Left lung (tissue), 10 donors: Measurements from ENCODE around the gene ASIP. TPM values are rescaled to one million over a fixed set of nuclear protein-coding genes. Genes with fewer than 3 reads are reported as not detected.
"Not testable (repeated sequence)": the region's sequence is repeated elsewhere in the genome, so short reads cannot be mapped to it uniquely, and the experiment has no call there.

Experiments
- ATAC-seq: fragments of 200-7000 bp; cut with Tn5 transposase; one replicate; pipeline ENCODE4 v1.9.1; 2020; ENCODE audit warnings: moderate library complexity
- DNase-seq, 4 donors: peaks; one replicate each; pipeline ENCODE4 v3.0.0-alpha.2; 2013 to 2020
- H3K27ac ChIP-seq, 2 donors: fragments of 200-600 bp; sonication (generic) in 1 of 2; one replicate each; pipeline versions ENCODE4 v1.5.0 to v1.8.0; 2020 to 2021
- H3K27me3 ChIP-seq, 2 donors: fragments of 200-600 bp; sonication (generic) in 1 of 2; one replicate each; pipeline versions ENCODE4 v1.5.0 to v1.8.0; 2020 to 2021
- H3K36me3 ChIP-seq, 2 donors: fragments of 200-600 bp; sonication (generic) in 1 of 2; one replicate each; pipeline versions ENCODE4 v1.5.0 to v1.8.0; 2020 to 2021
- H3K4me1 ChIP-seq, 2 donors: fragments of 200-600 bp; one replicate each; pipeline ENCODE4 v1.8.0; 2021
- H3K4me3 ChIP-seq, 2 donors: fragments of 200-600 bp; sonication (generic) in 1 of 2; one replicate each; pipeline versions ENCODE4 v1.5.0 to v1.8.0; 2020 to 2021; ENCODE audit warnings: mild to moderate bottlenecking in 1 of 2
- H3K9me3 ChIP-seq, 2 donors: fragments of 200-600 bp; sonication (generic) in 1 of 2; one replicate each; pipeline versions ENCODE4 v1.5.0 to v1.8.0; 2020 to 2021
- CTCF ChIP-seq, 2 donors: fragments of 200-600 bp; sonication (generic) in 1 of 2; IDR thresholded peaks; one replicate each; pipeline versions ENCODE4 v1.5.0 to v1.8.0; 2021; ENCODE audit warnings: antibody characterized with exemption in 2 of 2
- intact Hi-C, 2 donors: fragments of 100-400 bp; cut with DNase I; formaldehyde crosslinking; loops; one replicate each; pipeline versions ENCODE4 v1.11.2 to v1.14.2; 2022
- polyA plus RNA-seq, 6 donors: library from polyadenylated mRNA; unstranded; fragments of 120-200 nt; gene quantifications; one replicate each; pipeline ENCODE4 v1.2.1, GENCODE V29; 2013; ENCODE audit not compliant: insufficient read length in 6 of 6
- total RNA-seq, 2 donors: library from RNA; stranded (reverse); fragmentation: NEBNext Ultra II Directional; extraction: Animal tissue kit (Norgen Biotek cat#: 25700); gene quantifications; one replicate each; pipeline ENCODE4 v1.2.1, GENCODE V29; 2021
- donor health status: DM: no; HTN: yes; CAD: no.
- donor health status: DM: no; HTN: no; CAD: no.

Gene ASIP
- total and polyA plus RNA-seq, 8 donors = 0.29 to 0.79 (median 0.36) TPM; not detected in 4

GRCh38 chr20:34282041-34282440 lies 40.8 kb downstream of the ASIP start:
- H3K9me3 ChIP-seq = no peaks in the 10 kb centered on the region
- no peak overlapping the region for H3K27ac ChIP-seq
- TF ChIP-seq CTCF (IDR thresholded peaks at IDR 0.05) = no peak
- peaks cover 0 to 100% of the 10 kb centered on the region in 2 donors for H3K36me3 ChIP-seq
- intact Hi-C loops = no loop called here
- no peak for ATAC-seq
- no peak for DNase-seq
- no peak overlapping the region for H3K4me3 ChIP-seq
- no peaks in the 10 kb centered on the region for H3K4me1 ChIP-seq
- H3K27me3 ChIP-seq = no peaks in the 10 kb centered on the region

- peaks cover 0 to 100% of the 10 kb centered on the region in 2 donors for H3K36me3 ChIP-seq
- H3K9me3 ChIP-seq = no peaks in the 10 kb centered on the region
- DNase-seq (no peak), ATAC-seq (no peak)
- no peaks in the 10 kb centered on the region for H3K4me1 ChIP-seq
- TF ChIP-seq CTCF (IDR thresholded peaks at IDR 0.05) = no peak
- H3K27me3 ChIP-seq = no peaks in the 10 kb centered on the region
- H3K27ac ChIP-seq = no peak overlapping the region
- intact Hi-C loops = no loop called here
- no peak overlapping the region for H3K4me3 ChIP-seq
Observed at GRCh38 chr20:34283844-34284243, 42.6 kb downstream of the ASIP start.

- no peak overlapping the region for H3K27ac ChIP-seq
- no peak overlapping the region for H3K4me3 ChIP-seq
- no peak for TF ChIP-seq CTCF (IDR thresholded peaks at IDR 0.05)
- no peaks in the 10 kb centered on the region for H3K27me3 ChIP-seq
- peaks cover 0 to 100% of the 10 kb centered on the region in 2 donors for H3K36me3 ChIP-seq
- no peaks in the 10 kb centered on the region for H3K9me3 ChIP-seq
- intact Hi-C loops = no loop called here
- no peak for DNase-seq
- ATAC-seq = no peak
- no peaks in the 10 kb centered on the region for H3K4me1 ChIP-seq
Observed at GRCh38 chr20:34285450-34285849, 44.2 kb downstream of the ASIP start.

GRCh38 chr20:34287500-34287899 lies 46.3 kb downstream of the ASIP start:
- H3K9me3 ChIP-seq, DNase-seq, ATAC-seq, intact Hi-C loops, H3K27ac ChIP-seq, H3K4me1 ChIP-seq, H3K4me3 ChIP-seq, H3K27me3 ChIP-seq: not testable (repeated sequence)
- H3K36me3 ChIP-seq = peaks cover 0 to 100% of the 10 kb centered on the region in 2 donors

GRCh38 chr20:34290471-34290870 lies 49.2 kb downstream of the ASIP start:
- Histone ChIP-seq H3K27ac (no peak overlapping the region), H3K27me3 (no peaks in the 10 kb centered on the region), H3K9me3 (no peaks in the 10 kb centered on the region), H3K36me3 (peaks cover 0 to 100% of the 10 kb centered on the region in 2 donors), H3K4me3 (no peak overlapping the region), H3K4me1 (peaks cover 0 to 10% of the 10 kb centered on the region in 2 donors)
- TF ChIP-seq CTCF (IDR thresholded peaks at IDR 0.05) = no peak
- no peak for ATAC-seq
- intact Hi-C loops = no loop called here
- no peak for DNase-seq

- Histone ChIP-seq H3K4me3 (no peak overlapping the region), H3K27me3 (no peaks in the 10 kb centered on the region), H3K36me3 (peaks cover 0 to 81% of the 10 kb centered on the region in 2 donors), H3K4me1 (peaks cover 0 to 10% of the 10 kb centered on the region in 2 donors), H3K27ac (no peak overlapping the region), H3K9me3 (no peaks in the 10 kb centered on the region)
- ATAC-seq (no peak), DNase-seq (no peak)
- intact Hi-C loops = no loop called here
- TF ChIP-seq CTCF (IDR thresholded peaks at IDR 0.05) = no peak
Observed at GRCh38 chr20:34292496-34292895, 51.3 kb downstream of the ASIP start.
